ENCODE results near the gene TULP4.

- TF ChIP-seq TEAD4 (IDR thresholded peaks at IDR 0.05) (no peak), EP300 (IDR thresholded peaks at IDR 0.05; ENCODE audit: borderline replicate concordance) (no peak), FOXM1 (IDR thresholded peaks at IDR 0.05; ENCODE audit: borderline replicate concordance, low read depth) (no peak), CEBPB (IDR thresholded peaks at IDR 0.05) (no peak), TAF1 (IDR thresholded peaks at IDR 0.05; ENCODE audit: low read depth) (no peak), REST (IDR thresholded peaks at IDR 0.05; ENCODE audit: low read depth) (no peak), CREB1 (IDR thresholded peaks at IDR 0.05; ENCODE audit: low read depth) (no peak), MAX (IDR thresholded peaks at IDR 0.05) (no peak), TCF12 (IDR thresholded peaks at IDR 0.05; ENCODE audit: low read depth) (no peak), YY1 (IDR thresholded peaks at IDR 0.05; ENCODE audit: low read depth) (no peak), EGR1 (IDR thresholded peaks at IDR 0.05) (no peak), USF1 (IDR thresholded peaks at IDR 0.05) (no peak), RAD21 (IDR thresholded peaks at IDR 0.05; ENCODE audit: low read depth) (no peak), NFIC (IDR thresholded peaks at IDR 0.05) (no peak)
These were observed 194.3 kb downstream of the TULP4 start for GRCh38 chr6:158506601-158507000.
